AG04450 (cell line): Measurements from ENCODE around the gene NCOA1. TPM values are rescaled to one million over a fixed set of nuclear protein-coding genes. Genes with fewer than 3 reads are reported as not detected.

Experiments used
- CTCF ChIA-PET: fragments of 300-600, 350-600 bp; formaldehyde crosslinking; extraction: SDS; loops from one replicate; lab custom pipeline; 2022; ENCODE audit warnings: antibody characterized with exemption, inconsistent platforms; lab: Charles Lee
- POLR2A ChIA-PET: fragments of 350-600 bp; formaldehyde crosslinking; extraction: SDS; loops from one replicate; lab custom pipeline; 2021; ENCODE audit warnings: antibody characterized with exemption, inconsistent platforms; lab: Yijun Ruan, JAX
- DNase-seq: peaks from one replicate; pipeline ENCODE4 v3.0.0-alpha.2; 2011; ENCODE audit warnings: low read depth, low spot score
- H3K27ac ChIP-seq: one replicate; pipeline ENCODE4 v1.5.1; 2012; ENCODE audit warnings: low read depth, low read length, control low read depth
- H3K27me3 ChIP-seq: one replicate; pipeline ENCODE4 v1.6.0; 2012; ENCODE audit warnings: low read length; ENCODE audit not compliant: control insufficient read depth, insufficient read depth
- H3K4me3 ChIP-seq: 2 replicates; pipeline ENCODE4 v1.5.1; 2011; ENCODE audit warnings: mild to moderate bottlenecking, low read depth, low read length, control low read depth
- H3K9me3 ChIP-seq: 2 replicates; pipeline ENCODE4 v1.5.1; 2012; ENCODE audit warnings: low read length; ENCODE audit not compliant: control insufficient read depth, insufficient read depth
- polyA plus RNA-seq: library from polyadenylated mRNA; depleted of rRNA; stranded (reverse); fragments of >200 nt; gene quantifications from 2 replicates; pipeline ENCODE4 v1.2.3, GENCODE V29; 2011
- TF ChIP-seq, protein P1 (sequence below): IDR thresholded peaks from 2 replicates; pipeline ENCODE4 v1.5.1; 2011; ENCODE audit warnings: low read depth, low read length, control low read depth, inconsistent platforms

Gene NCOA1
- polyA plus RNA-seq, 1 experiment: 20.8 TPM

DNA sequence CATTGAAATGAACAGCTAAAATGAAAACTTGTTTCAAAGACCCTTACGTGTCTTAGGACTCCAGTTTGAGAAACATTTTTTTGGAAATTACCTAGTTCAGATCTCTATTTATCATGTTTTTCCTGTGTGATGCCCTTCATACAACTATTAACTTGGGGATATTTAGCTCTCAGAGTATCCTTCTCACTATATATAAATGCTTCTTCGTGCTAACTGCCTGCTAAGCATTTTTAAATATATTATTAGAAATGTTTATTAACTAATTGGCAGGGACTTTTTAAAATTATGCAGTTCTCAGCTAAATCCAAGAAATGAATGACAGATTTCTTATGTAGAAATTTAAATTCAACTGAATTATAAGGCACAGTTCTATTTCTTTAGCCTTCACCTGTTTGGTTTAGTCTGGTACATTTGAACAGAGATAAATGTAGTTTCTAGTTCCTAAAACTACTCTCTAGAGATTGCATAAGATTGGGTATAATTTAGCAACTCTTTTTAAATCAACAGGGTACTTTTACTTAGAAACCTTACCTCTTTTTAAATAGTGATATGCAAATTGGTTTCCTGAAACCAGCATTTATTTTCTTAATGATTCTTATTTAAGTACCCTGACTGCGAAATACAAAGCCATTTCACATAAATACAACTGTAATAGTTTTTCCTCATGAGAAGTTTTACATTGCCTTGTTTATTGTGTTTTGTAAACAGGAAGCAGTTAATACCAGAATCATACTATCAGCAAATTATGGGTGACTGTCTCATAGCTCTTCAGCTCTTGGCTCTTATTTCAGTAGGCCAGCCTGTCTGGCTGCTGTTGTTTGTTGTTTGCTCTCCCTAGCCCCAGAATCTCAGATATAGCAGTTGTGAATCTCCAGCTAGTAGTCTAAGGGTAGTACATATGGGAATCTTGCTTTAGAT is 161.5 kb downstream of the NCOA1 start:
- CTCF ChIA-PET: no interaction called here
- no peak for DNase-seq
- no peak overlapping the region for H3K4me3 ChIP-seq
- TF ChIP-seq, protein P1, sequence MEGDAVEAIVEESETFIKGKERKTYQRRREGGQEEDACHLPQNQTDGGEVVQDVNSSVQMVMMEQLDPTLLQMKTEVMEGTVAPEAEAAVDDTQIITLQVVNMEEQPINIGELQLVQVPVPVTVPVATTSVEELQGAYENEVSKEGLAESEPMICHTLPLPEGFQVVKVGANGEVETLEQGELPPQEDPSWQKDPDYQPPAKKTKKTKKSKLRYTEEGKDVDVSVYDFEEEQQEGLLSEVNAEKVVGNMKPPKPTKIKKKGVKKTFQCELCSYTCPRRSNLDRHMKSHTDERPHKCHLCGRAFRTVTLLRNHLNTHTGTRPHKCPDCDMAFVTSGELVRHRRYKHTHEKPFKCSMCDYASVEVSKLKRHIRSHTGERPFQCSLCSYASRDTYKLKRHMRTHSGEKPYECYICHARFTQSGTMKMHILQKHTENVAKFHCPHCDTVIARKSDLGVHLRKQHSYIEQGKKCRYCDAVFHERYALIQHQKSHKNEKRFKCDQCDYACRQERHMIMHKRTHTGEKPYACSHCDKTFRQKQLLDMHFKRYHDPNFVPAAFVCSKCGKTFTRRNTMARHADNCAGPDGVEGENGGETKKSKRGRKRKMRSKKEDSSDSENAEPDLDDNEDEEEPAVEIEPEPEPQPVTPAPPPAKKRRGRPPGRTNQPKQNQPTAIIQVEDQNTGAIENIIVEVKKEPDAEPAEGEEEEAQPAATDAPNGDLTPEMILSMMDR: no peak
- no peaks in the 10 kb centered on the region for H3K27me3 ChIP-seq
- POLR2A ChIA-PET: no interaction called here
- no peaks in the 10 kb centered on the region for H3K9me3 ChIP-seq
- H3K27ac ChIP-seq: no peak overlapping the region

DNA sequence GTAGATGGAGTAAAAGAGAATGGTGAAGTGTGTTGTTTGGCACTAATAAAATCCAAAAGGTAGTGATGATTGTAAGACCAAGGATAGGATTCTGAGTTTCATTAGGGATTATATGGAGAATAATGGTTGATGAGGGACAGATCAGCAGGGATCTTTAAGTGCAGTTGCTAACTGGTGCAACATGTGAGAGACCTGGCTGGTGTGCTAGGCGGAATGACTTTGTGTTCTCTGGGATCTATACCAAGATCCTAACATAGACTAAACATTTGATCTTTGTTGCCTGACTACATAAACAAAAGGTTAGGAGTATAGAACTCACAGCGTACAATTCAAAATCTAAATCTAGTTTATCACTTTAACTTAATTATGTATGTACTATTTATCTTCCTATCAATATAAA is 166.8 kb downstream of the NCOA1 start:
- H3K4me3 ChIP-seq: no peak overlapping the region
- no peaks in the 10 kb centered on the region for H3K27me3 ChIP-seq
- TF ChIP-seq, protein P1: no peak
- no peak overlapping the region for H3K27ac ChIP-seq
- ChIA-PET CTCF (interaction anchor here (1.5 kb wide), 1 partner anchor 45 kb away, joined by 6 read pairs; no protein-coding TSS in a partner anchor), POLR2A (no interaction called here)
- H3K9me3 ChIP-seq: no peaks in the 10 kb centered on the region
- no peak for DNase-seq

DNA sequence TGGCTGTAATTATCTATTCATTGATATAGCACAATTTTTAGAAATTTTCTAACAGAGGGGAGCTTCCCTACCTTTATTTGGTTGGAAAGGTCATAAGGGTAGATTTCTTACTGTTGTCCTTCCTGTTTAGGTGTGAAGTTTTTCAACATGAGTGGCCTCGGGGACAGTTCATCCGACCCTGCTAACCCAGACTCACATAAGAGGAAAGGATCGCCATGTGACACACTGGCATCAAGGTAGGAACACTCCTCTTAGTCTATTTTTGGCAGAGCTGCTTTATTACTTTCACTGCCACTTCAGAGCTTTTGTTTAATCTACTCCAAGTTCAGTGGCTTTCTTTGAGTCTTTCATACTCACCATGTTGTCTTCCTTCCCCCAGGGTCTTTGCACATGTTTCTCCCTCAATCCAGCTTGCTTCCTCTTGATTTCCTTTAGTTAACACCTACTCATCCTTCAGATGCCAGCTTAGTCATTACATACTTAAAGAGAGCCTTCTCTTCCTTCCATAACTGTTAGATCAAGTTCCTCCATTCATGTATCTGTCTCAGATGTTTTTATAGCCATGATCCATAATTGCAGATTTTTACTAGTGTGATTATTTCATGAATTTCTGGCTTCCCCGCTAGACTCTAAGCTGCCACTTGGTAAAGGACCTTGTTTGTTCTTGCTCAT is 167.6 kb downstream of the NCOA1 start:
- POLR2A ChIA-PET: no interaction called here
- CTCF ChIA-PET: interaction anchor here (0.6 to 1.5 kb wide), 2 partner anchors 46 to 169 kb away, joined by 5 to 6 read pairs; no protein-coding TSS in a partner anchor
- Histone ChIP-seq H3K27me3 (no peaks in the 10 kb centered on the region), H3K4me3 (no peak overlapping the region), H3K9me3 (no peaks in the 10 kb centered on the region), H3K27ac (no peak overlapping the region)
- TF ChIP-seq, protein P1: no peak
- DNase-seq: no peak

DNA sequence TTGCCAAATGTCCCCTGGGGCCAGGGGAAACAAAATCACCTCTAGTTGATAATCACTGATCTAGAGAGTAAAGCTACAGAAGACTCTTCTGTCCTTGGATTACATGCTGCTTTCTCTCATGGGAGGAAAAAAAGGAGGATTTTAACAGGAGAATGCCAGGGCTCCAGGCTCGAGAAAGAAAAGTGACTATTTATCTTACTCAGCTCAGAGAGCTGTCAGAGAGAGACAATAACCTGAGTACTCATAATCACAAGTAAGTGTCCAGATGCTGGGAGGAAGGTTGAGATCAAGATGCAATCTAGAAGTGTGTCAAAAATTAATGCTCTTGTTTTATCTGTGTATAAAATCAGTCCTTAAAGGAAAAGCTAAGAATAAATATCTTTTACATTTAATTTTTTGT is 168.8 kb downstream of the NCOA1 start:
- Histone ChIP-seq H3K27me3 (no peaks in the 10 kb centered on the region), H3K27ac (no peak overlapping the region), H3K9me3 (no peaks in the 10 kb centered on the region), H3K4me3 (no peak overlapping the region)
- ChIA-PET CTCF (interaction anchor here (0.7 kb wide), 1 partner anchor 19 kb away, joined by 3 read pairs; no protein-coding TSS in a partner anchor), POLR2A (no interaction called here)
- no peak for DNase-seq
- TF ChIP-seq, protein P1: no peak

DNA sequence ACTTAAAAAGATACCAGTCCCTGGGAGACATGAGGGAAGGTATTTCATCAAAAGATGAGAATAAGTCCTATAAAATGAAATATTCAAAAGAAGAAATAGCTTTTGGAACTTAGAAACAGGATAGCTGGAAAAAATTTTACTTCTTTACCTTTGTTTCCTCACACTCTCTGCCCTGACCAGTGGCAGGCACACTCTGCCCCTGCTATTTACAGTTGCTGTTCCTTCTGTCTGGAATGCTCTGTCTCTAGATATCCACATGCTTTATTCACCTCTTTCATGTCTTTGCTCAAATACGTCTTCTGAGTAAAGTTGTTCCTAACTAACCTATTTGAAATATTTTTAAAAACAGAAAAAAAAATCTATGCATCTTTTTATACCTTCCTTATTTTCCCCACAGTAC is 176.5 kb downstream of the NCOA1 start:
- Histone ChIP-seq H3K4me3 (no peak overlapping the region), H3K27ac (no peak overlapping the region), H3K27me3 (no peaks in the 10 kb centered on the region), H3K9me3 (no peaks in the 10 kb centered on the region)
- POLR2A ChIA-PET: no interaction called here
- DNase-seq: no peak
- TF ChIP-seq, protein P1: no peak
- CTCF ChIA-PET: no interaction called here
